Gastroesophageal sphincter (tissue), 3 donors: ENCODE results near the gene CYLC1.

Experiments
- EP300 ChIP-seq: sonication (generic); formaldehyde crosslinking; IDR thresholded peaks from one replicate; pipeline ENCODE4 v1.6.1; 2017; ENCODE audit warnings: antibody characterized with exemption, mild to moderate bottlenecking
- POLR2AphosphoS5 ChIP-seq: sonication (generic); formaldehyde crosslinking; IDR thresholded peaks from one replicate; pipeline ENCODE4 v1.6.1; 2017; ENCODE audit warnings: antibody characterized with exemption
- TF ChIP-seq, protein P1 (sequence below), 4 experiments: fragments of 200-600 bp in 2 of 4; fragments of 450-650 bp in 2 of 4; sonication (generic) in 1 of 4; IDR thresholded peaks; one replicate each; pipeline ENCODE4 v1.5.1; 2017 to 2019; ENCODE audit warnings: antibody characterized with exemption in 4 of 4, mild to moderate bottlenecking in 2 of 4, moderate library complexity in 2 of 4

DNA sequence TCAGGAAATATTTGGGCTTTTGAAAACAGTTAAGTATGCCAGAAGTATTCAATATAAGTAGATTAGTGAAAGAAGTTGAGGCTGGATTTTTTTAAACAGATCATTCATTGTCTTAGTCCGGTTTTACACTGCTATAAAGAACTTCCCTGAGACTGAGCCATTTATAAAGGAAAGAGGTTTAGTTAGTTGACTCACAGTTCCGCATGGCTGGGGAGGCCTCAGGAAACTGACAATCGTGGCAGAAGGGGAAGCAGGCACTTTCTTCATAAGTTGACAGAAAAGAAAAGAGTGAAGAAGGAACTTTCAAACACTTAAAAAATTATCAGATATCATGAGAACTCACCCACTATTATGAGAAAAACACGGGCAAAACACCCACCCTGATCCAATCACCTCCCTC lies 31.1 kb upstream of the CYLC1 start:
- TF ChIP-seq, protein P1, sequence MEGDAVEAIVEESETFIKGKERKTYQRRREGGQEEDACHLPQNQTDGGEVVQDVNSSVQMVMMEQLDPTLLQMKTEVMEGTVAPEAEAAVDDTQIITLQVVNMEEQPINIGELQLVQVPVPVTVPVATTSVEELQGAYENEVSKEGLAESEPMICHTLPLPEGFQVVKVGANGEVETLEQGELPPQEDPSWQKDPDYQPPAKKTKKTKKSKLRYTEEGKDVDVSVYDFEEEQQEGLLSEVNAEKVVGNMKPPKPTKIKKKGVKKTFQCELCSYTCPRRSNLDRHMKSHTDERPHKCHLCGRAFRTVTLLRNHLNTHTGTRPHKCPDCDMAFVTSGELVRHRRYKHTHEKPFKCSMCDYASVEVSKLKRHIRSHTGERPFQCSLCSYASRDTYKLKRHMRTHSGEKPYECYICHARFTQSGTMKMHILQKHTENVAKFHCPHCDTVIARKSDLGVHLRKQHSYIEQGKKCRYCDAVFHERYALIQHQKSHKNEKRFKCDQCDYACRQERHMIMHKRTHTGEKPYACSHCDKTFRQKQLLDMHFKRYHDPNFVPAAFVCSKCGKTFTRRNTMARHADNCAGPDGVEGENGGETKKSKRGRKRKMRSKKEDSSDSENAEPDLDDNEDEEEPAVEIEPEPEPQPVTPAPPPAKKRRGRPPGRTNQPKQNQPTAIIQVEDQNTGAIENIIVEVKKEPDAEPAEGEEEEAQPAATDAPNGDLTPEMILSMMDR (IDR thresholded peaks at IDR 0.05) = no peak
- no peak for TF ChIP-seq EP300
- no peak for TF ChIP-seq POLR2AphosphoS5
